Measurements from ENCODE around the gene PDE1C.

- TF ChIP-seq REST (IDR thresholded peaks at IDR 0.05; ENCODE audit: insufficient read depth in 1 of 2, low read depth in 2 of 2, low read length in 2 of 2) (no peak), POLR2AphosphoS5 (IDR thresholded peaks at IDR 0.05; ENCODE audit: low read depth, low read length) (no peak)
Observed at GRCh38 chr7:32079510-32079909, 9.3 kb upstream of the PDE1C start.
